ENCODE measurements around the gene ELMO1. TPM values are rescaled to one million over a fixed set of nuclear protein-coding genes. Genes with fewer than 3 reads are reported as not detected.

Gene ELMO1
- total RNA-seq, 1 donor from 2014 or later: 30.3 TPM

DNA sequence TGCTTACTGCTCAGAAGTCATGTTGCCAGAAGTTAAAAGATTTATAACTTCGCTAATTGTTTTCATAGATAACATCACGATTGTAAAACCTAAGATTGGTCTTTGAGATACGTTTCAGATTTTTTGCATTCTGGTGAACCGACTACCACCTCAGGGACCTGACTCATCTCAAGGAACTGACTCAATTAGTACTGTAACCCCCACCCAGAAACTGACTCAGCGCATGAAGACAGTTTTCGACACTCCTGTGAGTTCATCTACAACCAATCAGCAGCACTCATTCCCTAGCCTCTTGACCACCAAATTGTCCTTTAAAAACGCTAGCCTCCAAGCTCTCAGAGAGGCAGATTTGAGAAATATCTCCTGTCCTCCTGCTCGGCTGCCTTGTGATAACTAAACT, 72.3 kb downstream of the ELMO1 start:
- DNase-seq (ENCODE audit: low read depth in 2 of 2): no peak

DNA sequence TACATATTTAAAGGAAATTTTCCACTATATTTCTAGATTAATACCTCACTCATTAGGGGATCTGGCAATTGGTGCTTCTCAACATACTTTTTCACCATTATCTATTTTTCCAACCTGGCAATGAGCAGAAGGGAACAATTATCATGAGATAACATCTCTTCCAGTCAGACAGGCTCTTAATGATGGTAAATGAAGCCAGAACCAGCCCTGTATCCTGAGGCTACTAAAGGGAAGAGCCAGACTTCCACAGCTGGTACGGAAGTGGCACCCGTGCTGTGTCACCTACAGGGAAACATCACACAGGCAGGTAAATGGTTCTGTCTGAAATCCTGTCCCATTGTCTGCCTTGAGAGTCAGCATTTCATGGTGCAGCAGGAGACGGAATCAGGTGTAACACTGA, 75.9 kb downstream of the ELMO1 start:
- DNase-seq (ENCODE audit: low read depth in 2 of 2): no peak

GRCh38 chr7:37371755-37372154, 76.9 kb downstream of the ELMO1 start:
- no peak for DNase-seq (ENCODE audit: low read depth in 2 of 2)

GRCh38 chr7:37369906-37370305, 78.8 kb downstream of the ELMO1 start:
- no peak for DNase-seq (ENCODE audit: low read depth in 2 of 2)

GRCh38 chr7:37368540-37368939, 80.1 kb downstream of the ELMO1 start:
- DNase-seq (ENCODE audit: low read depth in 2 of 2): no peak

DNA sequence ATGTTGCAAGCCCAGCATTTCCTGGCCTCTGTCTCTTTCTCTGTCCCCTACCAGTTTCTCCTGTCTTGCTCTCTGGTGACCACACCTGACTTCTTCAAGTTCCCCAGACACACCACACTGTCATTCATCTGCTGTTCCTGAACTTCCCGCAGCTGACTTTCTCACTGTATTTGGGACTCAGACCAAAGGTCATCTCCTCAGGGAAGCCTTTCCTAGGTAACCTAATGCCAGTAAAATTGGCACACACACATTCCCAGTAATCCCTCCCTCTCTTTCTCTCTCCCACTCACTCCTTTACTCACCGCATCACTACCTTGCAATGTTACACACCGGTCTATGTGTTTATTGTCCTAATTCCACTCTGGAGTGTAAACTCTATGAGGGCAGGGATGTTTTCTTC, 81.7 kb downstream of the ELMO1 start:
- DNase-seq (ENCODE audit: low read depth in 2 of 2): no peak

GRCh38 chr7:37366445-37366844, 82.2 kb downstream of the ELMO1 start:
- no peak for DNase-seq (ENCODE audit: low read depth in 2 of 2)

DNA sequence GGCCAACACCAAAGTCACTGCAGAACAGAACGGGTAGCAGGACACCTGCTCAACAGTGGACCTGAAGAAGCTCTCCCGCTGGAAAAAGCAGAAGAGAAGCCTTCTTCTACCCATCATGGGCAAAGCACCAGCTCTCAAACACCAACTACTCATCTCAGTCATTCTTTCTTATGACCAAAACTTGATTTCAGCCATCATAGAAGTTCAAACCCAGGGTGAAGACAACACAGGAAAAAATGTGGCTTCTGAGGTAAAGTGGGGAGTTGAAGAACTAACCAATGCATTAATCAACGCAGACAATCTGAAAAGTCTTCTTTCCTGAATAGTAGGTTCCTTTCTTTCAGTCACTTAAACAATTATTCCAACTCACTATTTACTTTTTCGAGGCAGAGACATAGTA, 83.3 kb downstream of the ELMO1 start:
- DNase-seq (ENCODE audit: low read depth in 2 of 2): no peak

DNA sequence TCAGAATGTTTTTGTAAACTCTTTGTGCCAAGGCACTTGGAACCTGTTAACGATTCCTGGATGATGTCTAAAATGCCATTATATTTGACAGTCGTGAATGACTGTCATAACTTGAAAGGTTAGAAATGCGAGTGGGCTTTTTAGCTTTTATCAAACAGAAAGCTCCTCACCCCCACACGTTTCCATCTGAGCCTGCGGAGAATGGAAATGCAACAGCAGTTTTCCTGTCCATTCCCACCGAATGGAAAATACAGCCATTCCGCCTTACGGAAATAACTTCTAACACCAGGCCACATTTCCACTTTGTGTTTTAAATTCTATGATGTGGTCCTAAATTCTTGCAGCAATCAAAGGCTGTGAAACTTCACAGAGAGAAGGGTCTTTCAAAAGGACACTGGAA, 83.8 kb downstream of the ELMO1 start:
- peak in 1 of 2 donors; percentile 69 for DNase-seq (ENCODE audit: low read depth in 2 of 2)

DNA sequence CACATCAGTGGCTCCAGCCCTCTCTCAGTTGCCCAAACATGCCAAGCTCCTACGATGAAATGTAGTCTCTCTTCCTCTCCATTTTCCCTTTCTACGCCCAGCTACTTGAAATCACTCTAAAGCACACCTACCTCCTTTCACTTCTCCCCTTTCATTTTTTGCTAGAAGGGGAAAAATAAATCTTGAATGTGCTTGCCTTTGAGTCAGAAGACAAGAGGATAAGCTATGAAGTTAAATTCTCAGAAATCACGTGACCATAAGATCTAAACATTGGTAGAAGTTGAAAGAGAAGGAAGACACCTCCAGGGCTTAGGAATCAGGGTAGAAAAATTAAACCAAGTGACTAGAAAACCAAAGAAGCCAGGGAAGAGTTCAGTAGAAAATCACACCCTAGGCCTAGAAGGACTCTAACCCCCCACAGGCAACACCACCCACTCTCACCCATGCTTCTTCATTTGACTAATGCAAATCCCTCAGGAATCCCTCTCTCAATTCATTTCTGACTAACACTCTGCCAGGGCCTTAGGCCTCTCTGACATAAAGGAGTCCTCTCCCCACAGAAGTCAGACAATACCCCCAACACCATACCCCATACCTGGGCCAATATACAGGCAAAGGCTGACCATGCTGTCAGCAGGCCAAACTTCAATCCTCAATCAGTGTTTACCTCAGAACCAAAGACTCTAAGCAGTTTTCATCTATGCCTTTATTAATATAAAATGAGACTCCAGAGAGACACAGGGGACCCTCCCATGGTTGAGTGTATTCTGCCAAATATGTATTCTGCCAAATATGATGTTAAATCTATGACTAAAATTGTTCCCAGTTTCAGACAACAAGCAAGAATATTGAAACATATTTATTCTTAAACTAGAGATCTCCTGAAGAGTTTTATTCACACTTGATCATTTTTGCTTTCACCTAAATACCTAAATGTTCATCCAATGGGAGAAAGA, 84.8 kb downstream of the ELMO1 start:
- DNase-seq (ENCODE audit: low read depth in 2 of 2): no peak

- no peak for DNase-seq (ENCODE audit: low read depth in 2 of 2)
These were observed 85.9 kb downstream of the ELMO1 start for GRCh38 chr7:37362802-37363201.

DNA sequence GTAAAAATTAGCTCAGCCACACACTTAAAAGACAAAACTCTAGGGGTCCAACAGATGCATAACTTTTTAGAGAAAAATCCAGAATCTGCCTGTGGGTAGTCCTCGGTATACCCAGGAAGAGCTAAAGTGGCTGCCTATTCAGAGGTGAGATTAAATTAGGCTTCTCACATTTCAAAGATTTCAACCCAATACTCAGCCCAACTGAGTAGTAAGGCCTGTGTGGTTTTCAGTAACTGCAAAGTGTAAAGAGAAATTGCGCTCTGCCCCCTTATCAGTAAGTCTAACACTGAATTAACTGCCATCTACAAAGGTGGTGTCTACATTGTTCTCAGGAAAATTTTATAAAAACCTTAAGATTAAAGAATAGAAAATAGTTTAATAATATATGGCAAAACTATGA, 88.2 kb downstream of the ELMO1 start:
- DNase-seq (ENCODE audit: low read depth in 2 of 2): no peak

- peak; percentile 76 to 78 for DNase-seq (ENCODE audit: low read depth in 2 of 2)
These were observed 88.8 kb downstream of the ELMO1 start for GRCh38 chr7:37359662-37360444.

DNA sequence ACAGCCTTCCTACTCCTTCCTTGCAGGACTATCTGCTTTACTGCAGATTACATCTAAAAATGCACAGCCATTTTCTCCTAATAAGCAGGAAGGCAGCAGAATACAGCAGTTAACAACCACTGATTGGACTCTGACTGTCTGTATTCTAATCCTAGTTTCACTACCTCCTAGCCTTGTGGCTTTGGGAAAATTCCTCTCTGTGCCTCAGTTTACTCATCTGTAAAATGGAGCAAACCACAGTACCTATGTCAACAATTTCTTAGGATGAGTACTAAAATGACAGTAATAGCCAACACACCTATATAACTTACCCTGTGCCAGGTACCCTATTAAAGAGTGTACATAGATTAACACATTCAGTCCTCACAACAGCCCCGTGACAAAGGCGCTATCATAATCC, 89.5 kb downstream of the ELMO1 start:
- DNase-seq (ENCODE audit: low read depth in 2 of 2): no peak

- peak in 1 of 2 donors; percentile 11 for DNase-seq (ENCODE audit: low read depth in 2 of 2)
These were observed 91.0 kb downstream of the ELMO1 start for GRCh38 chr7:37357637-37357996.

GRCh38 chr7:37356911-37357636, 91.6 kb downstream of the ELMO1 start:
- no peak for DNase-seq (ENCODE audit: low read depth in 2 of 2)

- peak; percentile 96 to 97 for DNase-seq (ENCODE audit: low read depth in 2 of 2)
These were observed 94.0 kb downstream of the ELMO1 start for GRCh38 chr7:37354656-37355131.

GRCh38 chr7:37353949-37354655, 94.6 kb downstream of the ELMO1 start:
- DNase-seq (ENCODE audit: low read depth in 2 of 2): peak in 1 of 2 donors; percentile 45

DNA sequence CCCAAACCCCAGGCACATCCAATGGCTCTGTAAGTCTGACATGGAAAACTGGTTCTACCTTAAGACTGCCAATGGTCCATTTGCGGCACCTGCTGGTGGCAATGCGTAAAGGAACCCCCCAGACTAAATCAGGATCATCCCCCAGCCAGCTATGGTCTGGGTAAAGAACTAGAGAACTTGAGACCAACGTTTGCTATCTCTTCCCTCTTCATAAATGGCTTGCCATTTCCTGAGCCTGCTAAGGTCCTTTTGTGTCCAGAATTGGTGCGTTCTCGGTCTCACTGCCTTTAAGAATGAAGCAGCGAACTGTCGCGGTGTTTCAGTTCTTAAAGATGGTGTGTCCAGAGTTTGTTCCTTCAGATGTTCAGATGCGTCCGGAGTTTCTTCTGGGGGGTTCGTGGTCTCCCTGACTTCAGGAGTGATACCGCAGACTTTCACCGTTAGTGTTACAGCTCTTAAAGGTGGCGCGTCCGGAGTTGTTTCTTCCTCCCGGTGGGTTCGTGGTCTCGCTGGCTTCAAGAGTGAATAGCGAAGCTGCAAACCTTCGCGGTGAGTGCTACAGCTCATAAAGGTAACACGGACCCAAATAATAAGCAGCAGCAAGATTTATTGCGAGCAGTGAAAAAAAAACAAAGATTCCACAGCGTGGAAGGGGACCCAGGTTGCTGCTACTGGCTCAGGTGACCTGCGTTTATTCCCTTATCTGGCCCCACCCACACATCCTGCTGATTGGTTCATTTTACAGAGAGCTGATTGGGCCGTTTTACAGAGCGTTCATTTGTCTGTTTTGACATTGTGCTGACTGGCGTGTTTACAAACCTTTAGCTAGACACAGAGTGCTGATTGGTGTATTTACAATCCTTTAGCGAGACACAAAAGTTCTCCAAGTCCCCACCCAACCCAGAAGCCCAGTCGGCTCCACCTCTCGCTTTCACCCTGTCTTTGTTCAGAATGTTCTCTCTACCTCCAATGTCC, 95.4 kb downstream of the ELMO1 start:
- peak in 1 of 2 donors; percentile 23 for DNase-seq (ENCODE audit: low read depth in 2 of 2)
